NOMO-1 (cell line): Measurements from ENCODE around the gene TPH2.

ENCODE experiments used
- DNase-seq, 2 experiments: peaks; one replicate each; lab custom pipeline; 2025; ENCODE audit not compliant: unreplicated experiment in 2 of 2; lab: John Stamatoyannopoulos, UW

Gene TPH2

GRCh38 chr12:71938728-71939385 is at the start of gene TPH2:
Gene TPH2 (plus strand): TSS chr12:71938845. CDS start chr12:71938987, 142 bp downstream.
- DNase-seq = peak; percentile 37 to 46

GRCh38 chr12:71890475-71890874 is 48.2 kb upstream of the TPH2 start:
- no peak for DNase-seq

- no peak for DNase-seq
Measured at GRCh38 chr12:71892059-71892458, 46.6 kb upstream of the TPH2 start.

GRCh38 chr12:71896205-71896882 is 42.3 kb upstream of the TPH2 start:
- no peak for DNase-seq

- no peak for DNase-seq
Measured at GRCh38 chr12:71900091-71900490, 38.6 kb upstream of the TPH2 start.

GRCh38 chr12:71904629-71905028 is 34.0 kb upstream of the TPH2 start:
- DNase-seq = no peak

- no peak for DNase-seq
Measured at GRCh38 chr12:71935594-71935993, 3.1 kb upstream of the TPH2 start.

GRCh38 chr12:71940068-71940467 is 1.4 kb downstream of the TPH2 start:
- no peak for DNase-seq

GRCh38 chr12:71941174-71941573 is 2.5 kb downstream of the TPH2 start:
- no peak for DNase-seq

GRCh38 chr12:71942259-71942658 is 3.6 kb downstream of the TPH2 start:
- DNase-seq = no peak

GRCh38 chr12:71942703-71943102 is 4.1 kb downstream of the TPH2 start:
- no peak for DNase-seq

- no peak for DNase-seq
Measured at GRCh38 chr12:71945121-71945520, 6.5 kb downstream of the TPH2 start.

- DNase-seq = no peak
Measured at GRCh38 chr12:71945883-71946282, 7.2 kb downstream of the TPH2 start.

- no peak for DNase-seq
Measured at GRCh38 chr12:71947645-71948105, 9.0 kb downstream of the TPH2 start.

- no peak for DNase-seq
Measured at GRCh38 chr12:71948390-71948789, 9.7 kb downstream of the TPH2 start.

- DNase-seq = no peak
Measured at GRCh38 chr12:71949646-71950045, 11.0 kb downstream of the TPH2 start.

- DNase-seq = no peak
Measured at GRCh38 chr12:71950404-71950803, 11.8 kb downstream of the TPH2 start.

- DNase-seq = no peak
Measured at GRCh38 chr12:71950819-71951218, 12.2 kb downstream of the TPH2 start.

GRCh38 chr12:71954083-71954778 is 15.6 kb downstream of the TPH2 start:
- DNase-seq = no peak

GRCh38 chr12:71954861-71955260 is 16.2 kb downstream of the TPH2 start:
- no peak for DNase-seq

- DNase-seq = no peak
Measured at GRCh38 chr12:71955970-71956369, 17.3 kb downstream of the TPH2 start.

GRCh38 chr12:71958056-71958455 is 19.4 kb downstream of the TPH2 start:
- DNase-seq = no peak
